A549 (cell line): ENCODE measurements around the gene SIAH3.

Experiments used
- BHLHE40 ChIP-seq: IDR thresholded peaks from 2 replicates; pipeline ENCODE4 v1.6.1; 2012; ENCODE audit warnings: low read depth, low read length, inconsistent platforms
- CTCF ChIP-seq: fragments of >200 bp; sonication (Bioruptor Twin); formaldehyde crosslinking; IDR thresholded peaks from 3 replicates; pipeline ENCODE4 v1.5.1; 2016
- EHMT2 ChIP-seq: fragments of 200-600 bp; sonication (generic); IDR thresholded peaks from 2 replicates; pipeline ENCODE4 v1.6.1; 2016; ENCODE audit warnings: antibody characterized with exemption, low read depth, mild to moderate bottlenecking, moderate library complexity
- EP300 ChIP-seq, 2 experiments: fragments of >200 bp; sonication (Bioruptor Twin); formaldehyde crosslinking; IDR thresholded peaks; 2 replicates in 1 of 2; 3 replicates in 1 of 2; pipeline ENCODE4 v1.6.1; 2016 to 2017
- MAFK ChIP-seq: fragments of 450-650 bp; IDR thresholded peaks from 2 replicates; pipeline ENCODE4 v1.6.1; 2014; ENCODE audit not compliant: partially characterized antibody
- MAX ChIP-seq: IDR thresholded peaks from 2 replicates; pipeline ENCODE4 v1.6.1; 2012
- NFE2L2 ChIP-seq: fragments of 150-350 bp; conservative IDR thresholded peaks from 2 replicates; pipeline ENCODE4 v1.6.1; 2014; ENCODE audit warnings: low read length
- POLR2A ChIP-seq: IDR thresholded peaks from 2 replicates; pipeline ENCODE4 v1.6.1; 2012; ENCODE audit warnings: mild to moderate bottlenecking, low read length
- RAD21 ChIP-seq, 2 experiments: fragments of >200 bp in 1 of 2; sonication (Bioruptor Twin) in 1 of 2; formaldehyde crosslinking in 1 of 2; IDR thresholded peaks in 1 of 2; conservative IDR thresholded peaks in 1 of 2; 2 replicates in 1 of 2; 3 replicates in 1 of 2; pipeline ENCODE4 v1.6.1; 2012 to 2018; ENCODE audit warnings: inconsistent platforms in 1 of 2
- SREBF2 ChIP-seq: fragments of 450-650 bp; IDR thresholded peaks from 2 replicates; pipeline ENCODE4 v1.6.1; 2014; ENCODE audit warnings: mild to moderate bottlenecking, moderate library complexity
- ZC3H11A ChIP-seq: fragments of 450-650 bp; IDR thresholded peaks from 2 replicates; pipeline ENCODE4 v1.6.1; 2014; ENCODE audit warnings: antibody characterized with exemption, mild to moderate bottlenecking

GRCh38 chr13:45837111-45837510 is 14.4 kb downstream of the SIAH3 start:
- TF ChIP-seq POLR2A: no peak
- TF ChIP-seq CTCF: no peak
- TF ChIP-seq RAD21 (conservative IDR thresholded peaks at IDR 0.05 in 1 of 2, IDR thresholded peaks at IDR 0.05 in 1 of 2): no peak
- TF ChIP-seq MAFK: no peak
- TF ChIP-seq EP300 (IDR thresholded peaks at IDR 0.05): no peak
- TF ChIP-seq SREBF2: no peak
- no peak for TF ChIP-seq EHMT2
- no peak for TF ChIP-seq ZC3H11A
- TF ChIP-seq MAX: no peak
- no peak for TF ChIP-seq BHLHE40
- no peak for TF ChIP-seq NFE2L2
